ENCODE data around the gene LDHAL6A. TPM values are rescaled to one million over a fixed set of nuclear protein-coding genes. Genes with fewer than 3 reads are reported as not detected.

LDHAL6A gene
- total and polyA plus RNA-seq, 7 donors: 0.03 TPM; not detected in 6

- intact Hi-C loops (cut with DNase I): no loop called here
- WGBS, 3 donors: 74 to 84% (median 82%) methylated on average over 2 of the region's 2 CpGs
- Histone ChIP-seq H3K9me3 (no peaks in the 10 kb centered on the region), H3K27ac (no peak overlapping the region), H3K36me3 (ENCODE audit: insufficient read depth in 1 of 2, low read depth in 1 of 2) (no peaks in the 10 kb centered on the region), H3K4me3 (no peak overlapping the region), H3K27me3 (ENCODE audit: insufficient read depth in 3 of 3, low read length in 2 of 3) (peaks cover 0 to 9% (median 0%) of the 10 kb centered on the region in 3 donors), H3K4me1 (no peaks in the 10 kb centered on the region)
- DNase-seq (no peak), ATAC-seq (no peak)
- no peak for TF ChIP-seq CTCF (IDR thresholded peaks at IDR 0.05)
These were observed 2.7 kb upstream of the LDHAL6A start for GRCh38 chr11:18452927-18453326.

- Histone ChIP-seq H3K4me3 (no peak overlapping the region), H3K4me1 (no peaks in the 10 kb centered on the region), H3K27me3 (ENCODE audit: insufficient read depth in 3 of 3, low read length in 2 of 3) (peaks cover 0 to 9% (median 0%) of the 10 kb centered on the region in 3 donors), H3K36me3 (ENCODE audit: insufficient read depth in 1 of 2, low read depth in 1 of 2) (no peaks in the 10 kb centered on the region), H3K27ac (no peak overlapping the region), H3K9me3 (no peaks in the 10 kb centered on the region)
- TF ChIP-seq CTCF (IDR thresholded peaks at IDR 0.05): no peak
- intact Hi-C loops (cut with DNase I): no loop called here
- ATAC-seq: no peak
- WGBS, 3 donors: 50 to 54% (median 53%) methylated on average over 3 of the region's 3 CpGs
- DNase-seq: no peak
These were observed 1.8 kb downstream of the LDHAL6A start for GRCh38 chr11:18457450-18457849.

GRCh38 chr11:18459634-18460033, 4.0 kb downstream of the LDHAL6A start:
- no peaks in the 10 kb centered on the region for H3K9me3 ChIP-seq
- no peaks in the 10 kb centered on the region for H3K36me3 ChIP-seq (ENCODE audit: insufficient read depth in 1 of 2, low read depth in 1 of 2)
- ATAC-seq (no peak), DNase-seq (no peak)
- no peak overlapping the region for H3K4me3 ChIP-seq
- intact Hi-C loops (cut with DNase I): no loop called here
- TF ChIP-seq CTCF (IDR thresholded peaks at IDR 0.05): no peak
- WGBS, 3 donors: 85 to 93% (median 92%) methylated on average over 4 of the region's 4 CpGs
- peaks cover 0 to 9% (median 0%) of the 10 kb centered on the region in 3 donors for H3K27me3 ChIP-seq (ENCODE audit: insufficient read depth in 3 of 3, low read length in 2 of 3)
- no peaks in the 10 kb centered on the region for H3K4me1 ChIP-seq
- no peak overlapping the region for H3K27ac ChIP-seq

- intact Hi-C loops (cut with DNase I): no loop called here
- peaks cover 0 to 6% of the 10 kb centered on the region in 2 donors for H3K36me3 ChIP-seq (ENCODE audit: insufficient read depth in 1 of 2, low read depth in 1 of 2)
- TF ChIP-seq CTCF (IDR thresholded peaks at IDR 0.05): no peak
- no peak overlapping the region for H3K27ac ChIP-seq
- H3K27me3 ChIP-seq (ENCODE audit: insufficient read depth in 3 of 3, low read length in 2 of 3): no peaks in the 10 kb centered on the region
- no peaks in the 10 kb centered on the region for H3K9me3 ChIP-seq
- no peak overlapping the region for H3K4me3 ChIP-seq
- DNase-seq (no peak), ATAC-seq (no peak)
- WGBS, 3 donors: 95 to 96% (median 96%) methylated on average over 6 of the region's 6 CpGs
- no peaks in the 10 kb centered on the region for H3K4me1 ChIP-seq
These were observed 6.3 kb downstream of the LDHAL6A start for GRCh38 chr11:18461909-18462308.

- no peak overlapping the region for H3K4me3 ChIP-seq
- no peak for TF ChIP-seq CTCF (IDR thresholded peaks at IDR 0.05)
- intact Hi-C loops (cut with DNase I): no loop called here
- no peak for ATAC-seq
- 73 to 85% (median 81%) methylated on average over 1 of the region's 1 CpG for WGBS, 3 donors
- DNase-seq: no peak
- H3K4me1 ChIP-seq: no peaks in the 10 kb centered on the region
- no peak overlapping the region for H3K27ac ChIP-seq
- no peaks in the 10 kb centered on the region for H3K9me3 ChIP-seq
- peaks cover 0 to 6% of the 10 kb centered on the region in 2 donors for H3K36me3 ChIP-seq (ENCODE audit: insufficient read depth in 1 of 2, low read depth in 1 of 2)
- no peaks in the 10 kb centered on the region for H3K27me3 ChIP-seq (ENCODE audit: insufficient read depth in 3 of 3, low read length in 2 of 3)
These were observed 7.8 kb downstream of the LDHAL6A start for GRCh38 chr11:18463439-18463838.
